Measurements from ENCODE around the gene TLR3. TPM values are rescaled to one million over a fixed set of nuclear protein-coding genes. Genes with fewer than 3 reads are reported as not detected.
"Not testable (repeated sequence)": the region's sequence is repeated elsewhere in the genome, so short reads cannot be mapped to it uniquely, and the experiment has no call there.

Gene TLR3
- total RNA-seq (2014; rRNA removed; shearing (Covaris generic)): 1.9 and 2.3 TPM in 2 replicates

DNA sequence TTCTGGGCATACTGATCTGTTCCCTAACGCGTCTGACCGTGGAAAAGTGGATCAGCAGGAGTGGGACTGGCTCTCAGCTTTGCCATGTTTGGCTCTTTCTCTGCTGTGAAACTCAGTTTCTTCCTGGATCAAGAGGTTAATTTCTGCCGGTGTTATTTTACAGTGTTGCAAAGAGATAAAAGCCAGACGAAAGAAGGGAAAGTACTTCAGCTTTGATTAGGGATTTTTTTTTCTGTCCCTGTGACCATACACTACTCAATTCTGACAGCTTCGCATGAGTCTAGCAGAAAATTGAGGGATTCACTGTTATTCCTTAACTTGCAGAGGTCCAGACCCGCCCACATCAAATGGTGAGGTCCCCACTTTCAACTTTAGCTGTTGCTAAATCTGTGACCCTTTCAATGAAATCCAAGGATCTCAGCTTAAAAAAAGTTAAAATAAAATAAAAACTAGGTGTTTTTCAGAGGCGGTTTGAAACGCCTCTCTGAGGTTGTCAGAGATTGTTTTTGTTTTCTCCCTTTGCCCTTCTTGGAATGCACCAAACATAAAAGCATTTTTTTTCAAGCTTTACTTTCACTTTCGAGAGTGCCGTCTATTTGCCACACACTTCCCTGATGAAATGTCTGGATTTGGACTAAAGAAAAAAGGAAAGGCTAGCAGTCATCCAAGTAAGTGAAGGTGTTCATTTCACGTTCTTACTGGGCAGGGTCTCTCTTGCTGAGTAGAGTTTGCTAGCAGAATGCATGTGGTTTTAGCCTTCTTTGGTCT, at the start of gene TLR3:
TLR3 (plus strand) TSS at position 576 of the 768 bp plus-strand sequence. CDS start 7,464 bp downstream, outside the sequence.
- DNase-seq (ENCODE audit: low spot score): peak; percentile 36

DNA sequence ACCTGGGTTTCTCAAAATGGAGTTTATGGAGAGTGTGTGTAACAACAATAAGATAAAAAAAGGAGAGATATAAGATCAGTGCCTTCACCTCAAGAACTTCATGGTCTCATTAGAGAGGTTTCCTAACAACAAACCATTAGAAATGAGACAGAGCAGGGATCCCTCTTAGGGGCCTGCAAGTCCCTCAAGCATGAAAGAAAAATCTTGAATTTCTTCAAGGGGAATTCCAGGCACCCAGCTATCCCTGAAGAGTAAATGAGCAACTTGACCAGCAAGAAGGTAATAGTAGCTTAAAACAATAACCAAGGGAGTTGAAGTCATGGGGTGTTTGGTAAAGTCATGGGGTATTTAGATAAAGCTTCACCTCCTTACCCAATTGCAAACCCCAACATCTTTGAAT, 49.7 kb upstream of the TLR3 start:
- no peak for DNase-seq (ENCODE audit: low spot score)

DNA sequence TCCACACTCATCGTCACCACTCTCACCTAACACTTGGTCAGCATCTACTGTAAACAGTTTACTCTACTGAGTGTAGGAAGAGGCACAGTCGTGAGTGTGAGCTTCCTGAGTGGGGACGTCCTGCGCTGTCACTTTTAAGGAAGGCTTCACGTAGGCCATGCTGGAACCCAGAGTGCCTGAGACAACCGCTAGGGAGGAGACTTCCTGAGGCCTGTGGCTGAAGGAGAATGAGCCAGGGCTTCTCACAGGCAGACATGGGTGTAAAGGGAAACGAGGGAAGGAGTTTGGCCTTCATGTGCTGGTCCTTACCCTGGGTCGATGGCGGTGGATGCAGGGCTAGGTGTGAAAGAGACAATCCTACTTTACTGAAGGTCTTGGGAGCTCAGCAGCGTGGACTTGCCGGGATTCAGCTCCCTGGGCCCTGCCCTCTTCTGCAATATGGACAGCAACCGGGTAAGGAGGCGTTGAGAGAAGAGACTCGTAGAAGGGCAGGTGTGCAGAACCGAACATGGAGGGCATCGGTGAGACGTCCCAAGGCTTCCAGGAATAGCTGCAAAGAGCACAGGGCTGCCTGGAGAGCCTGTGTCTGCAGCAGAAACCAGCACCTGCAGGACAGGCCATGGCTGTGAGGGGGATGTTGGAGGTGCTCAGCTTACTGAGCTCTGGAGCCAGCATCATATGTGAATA, 48.7 kb upstream of the TLR3 start:
- DNase-seq (ENCODE audit: low spot score): no peak

DNA sequence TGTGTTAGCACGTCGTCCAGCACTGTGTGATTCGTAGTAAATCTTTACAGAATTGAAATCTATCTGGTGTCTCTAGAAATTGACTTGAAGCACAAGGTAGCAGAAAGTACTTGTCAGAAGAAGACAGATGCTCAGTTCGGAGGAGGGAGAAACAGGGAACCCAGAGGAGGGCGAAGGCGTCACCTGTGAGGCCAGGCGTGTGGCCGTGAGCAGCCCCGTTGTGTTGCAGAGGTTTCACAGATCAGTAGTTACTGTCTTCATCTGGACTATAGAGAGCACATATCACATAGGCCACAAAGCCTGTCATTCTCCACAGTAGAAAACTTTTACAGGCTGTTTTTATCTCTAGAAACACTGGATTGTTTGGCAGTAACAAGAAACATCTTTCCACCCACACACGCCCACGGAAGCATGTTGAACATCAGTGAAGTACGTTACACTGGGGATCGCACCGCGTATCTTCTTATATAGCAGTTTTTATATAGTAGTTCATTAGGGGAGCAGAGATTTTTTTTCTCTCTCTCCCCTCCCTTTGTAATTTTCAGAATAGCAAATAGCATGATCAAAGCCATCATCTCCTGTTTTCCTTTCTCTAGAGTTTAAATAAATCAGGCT, 48.1 kb upstream of the TLR3 start:
- no peak for DNase-seq (ENCODE audit: low spot score)

DNA sequence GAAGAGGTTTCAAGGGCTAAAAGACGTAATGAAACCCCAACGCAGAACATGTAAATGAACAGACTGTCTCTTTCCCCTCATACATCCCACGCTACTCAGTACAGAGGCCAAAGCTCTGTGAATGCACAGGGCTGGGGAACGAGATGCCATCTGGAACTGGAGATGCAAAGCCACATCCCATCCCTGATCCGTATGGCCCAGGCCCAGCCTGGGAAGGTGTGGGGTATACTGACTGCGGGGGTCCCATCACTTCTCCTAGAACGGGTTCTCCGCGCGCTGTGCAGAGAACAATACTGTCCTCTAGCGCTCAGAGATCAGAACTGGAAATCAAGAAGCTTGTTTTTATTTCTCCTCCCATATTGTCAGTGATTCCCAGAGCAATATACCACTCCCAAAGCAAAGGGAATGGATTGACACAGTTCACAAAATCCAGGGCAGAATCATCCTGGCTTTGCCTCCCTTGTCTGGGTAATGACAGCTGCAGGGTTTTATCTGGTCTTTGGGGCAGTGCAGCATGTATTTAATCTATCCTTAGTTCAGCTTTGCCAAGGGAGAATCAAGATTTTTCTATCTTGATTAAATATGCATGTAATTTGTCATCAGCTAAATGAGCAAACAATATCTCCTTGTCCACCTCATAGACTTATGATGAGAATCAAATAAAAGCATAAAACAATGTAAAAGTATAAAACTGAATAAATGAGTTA, 47.3 kb upstream of the TLR3 start:
- DNase-seq (ENCODE audit: low spot score): peak; percentile 9

DNA sequence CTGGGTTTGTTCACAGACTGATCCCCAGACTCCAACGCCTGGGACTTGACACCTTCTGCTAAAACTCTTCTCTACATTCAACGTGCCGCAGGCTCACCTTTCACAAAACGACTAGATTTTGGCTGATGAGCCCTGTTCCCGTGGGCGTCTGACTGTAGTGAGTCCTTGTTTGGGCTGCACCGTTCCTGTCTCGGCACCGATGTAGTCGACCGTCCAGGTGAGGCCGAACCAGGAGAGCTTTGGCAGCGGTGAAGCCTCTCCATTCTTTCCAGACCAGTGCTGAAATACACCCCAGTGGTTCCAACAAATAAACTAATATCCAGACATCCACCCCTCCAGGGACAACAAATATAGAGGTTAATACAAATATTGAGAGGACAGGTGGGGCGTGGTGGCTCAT, 45.0 kb upstream of the TLR3 start:
- DNase-seq (ENCODE audit: low spot score): no peak

DNA sequence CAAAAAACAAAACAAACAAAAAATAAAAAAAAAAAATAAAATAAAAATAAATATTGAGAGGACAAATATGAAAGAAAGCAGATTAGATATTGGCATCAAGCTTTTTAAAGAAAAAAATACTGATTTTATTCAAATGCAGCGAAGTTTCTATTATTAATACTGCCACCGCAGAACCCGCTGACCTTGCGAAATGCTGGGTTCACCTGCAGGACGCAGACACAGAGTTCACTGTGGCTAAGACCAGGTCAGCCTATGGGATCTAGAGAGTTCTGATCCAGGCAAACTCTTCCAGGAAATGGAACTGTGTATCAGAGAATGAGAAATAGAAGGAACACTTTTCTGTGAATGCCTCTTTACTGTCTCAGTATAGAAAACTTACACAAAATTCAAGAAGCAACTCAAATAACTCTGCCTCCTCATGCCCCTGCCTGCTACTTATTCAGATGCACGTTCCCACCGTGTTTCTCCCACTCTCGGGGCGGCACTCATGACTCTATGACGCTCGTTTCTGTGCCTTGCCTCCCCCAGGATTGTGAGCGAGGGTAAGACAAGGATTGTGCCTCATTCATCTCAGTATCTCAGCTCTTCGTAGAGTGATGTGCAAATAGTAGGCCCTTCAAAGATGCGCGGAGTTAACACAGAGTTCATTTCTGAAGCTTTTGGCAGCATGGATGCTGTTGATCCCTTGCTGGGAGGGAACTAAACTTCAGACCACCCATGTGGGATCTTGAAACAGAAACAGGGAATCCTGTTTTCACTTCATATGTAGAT, 44.1 kb upstream of the TLR3 start:
- DNase-seq (ENCODE audit: low spot score): no peak

DNA sequence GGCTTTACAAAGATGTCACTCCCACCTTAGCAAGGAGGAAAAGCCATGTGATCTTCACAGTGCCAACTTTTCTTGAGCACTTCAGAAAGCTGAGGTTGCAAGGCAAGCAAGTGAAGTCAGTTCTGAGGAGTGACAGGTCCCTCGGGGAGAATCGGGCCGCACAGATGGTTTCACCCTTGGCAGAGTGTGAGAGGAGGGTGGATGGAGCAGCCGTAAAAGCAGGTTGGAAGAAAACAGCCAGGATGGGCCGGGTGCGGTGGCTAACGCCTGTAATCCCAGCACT, 43.6 kb upstream of the TLR3 start:
- no peak for DNase-seq (ENCODE audit: low spot score)

DNA sequence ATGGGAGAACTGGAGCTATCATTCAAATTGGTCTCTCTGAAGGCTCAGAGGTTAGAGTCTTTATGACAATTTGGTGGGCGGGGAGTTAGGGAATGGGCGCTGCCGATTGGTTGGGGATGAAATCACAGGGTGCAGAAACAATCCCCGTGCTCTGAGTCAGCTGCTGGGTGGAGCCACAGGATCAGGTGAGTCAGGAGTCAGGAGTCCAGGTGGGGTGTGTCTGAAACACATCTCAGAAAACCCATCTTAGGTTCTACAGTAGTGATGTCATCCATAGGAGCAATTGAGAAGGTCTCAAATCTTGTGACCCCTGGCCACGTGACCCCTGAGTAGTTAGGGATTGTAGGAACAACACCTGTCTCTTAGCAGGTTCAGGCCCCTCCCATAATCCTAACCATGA, 41.6 kb upstream of the TLR3 start:
- peak; percentile 5 for DNase-seq (ENCODE audit: low spot score)

DNA sequence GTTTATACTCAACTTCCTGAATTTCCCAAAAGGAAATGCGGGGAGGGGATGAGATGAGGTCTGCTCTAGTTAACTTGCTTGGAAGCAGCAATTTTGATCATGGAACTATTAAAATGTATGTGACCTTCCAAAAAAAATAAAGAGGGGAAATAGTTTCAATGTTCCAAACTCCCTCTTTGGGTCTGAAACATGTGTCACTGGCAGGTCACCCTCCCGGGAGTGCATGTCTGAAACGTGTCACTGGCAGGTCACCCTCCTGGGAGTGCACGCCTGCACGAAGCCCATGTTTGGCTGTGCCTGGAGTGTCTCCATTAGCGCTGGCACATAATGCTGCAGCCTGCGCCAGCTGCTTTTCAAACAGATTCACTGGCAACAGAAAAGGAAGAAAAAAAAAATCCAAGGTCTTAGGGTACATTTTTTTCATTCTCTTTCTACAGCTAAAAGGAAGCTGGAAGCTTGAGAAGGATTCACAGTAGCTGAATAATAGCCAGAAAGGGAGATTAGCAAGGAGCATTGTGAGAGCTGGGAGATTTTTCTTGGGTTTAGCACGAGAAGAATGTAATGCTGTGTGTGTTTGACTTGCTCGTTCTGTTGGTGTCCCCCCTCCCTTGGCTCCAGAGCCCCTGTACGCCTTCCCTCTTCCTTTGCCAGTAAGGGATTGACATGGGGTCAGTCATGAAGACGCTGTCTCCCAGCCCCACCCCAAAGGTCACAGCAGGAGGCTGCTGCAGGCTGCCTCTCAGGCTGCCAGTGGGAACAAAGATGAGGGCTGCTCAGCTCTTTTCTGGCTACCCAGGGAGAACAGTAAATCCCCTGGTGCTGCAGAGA, 39.2 kb upstream of the TLR3 start:
- DNase-seq (ENCODE audit: low spot score): no peak

DNA sequence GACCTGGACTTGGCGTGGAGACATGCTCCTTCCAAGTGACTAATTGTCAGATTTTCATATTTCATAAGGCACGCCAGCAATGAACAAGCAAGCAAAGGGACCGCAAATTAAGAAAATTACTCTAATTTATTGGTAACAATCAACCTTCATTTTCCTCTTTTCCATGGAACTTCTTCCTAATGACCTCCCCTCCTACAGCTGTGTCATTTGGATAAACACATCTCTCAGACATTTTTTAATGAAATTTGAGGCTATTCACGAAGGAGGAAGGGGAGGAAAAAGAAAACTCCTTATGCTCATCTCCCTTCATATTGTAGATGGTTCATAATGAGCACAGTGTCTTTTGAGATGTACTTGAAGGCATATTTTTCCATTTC, 38.6 kb upstream of the TLR3 start:
- no peak for DNase-seq (ENCODE audit: low spot score)

DNA sequence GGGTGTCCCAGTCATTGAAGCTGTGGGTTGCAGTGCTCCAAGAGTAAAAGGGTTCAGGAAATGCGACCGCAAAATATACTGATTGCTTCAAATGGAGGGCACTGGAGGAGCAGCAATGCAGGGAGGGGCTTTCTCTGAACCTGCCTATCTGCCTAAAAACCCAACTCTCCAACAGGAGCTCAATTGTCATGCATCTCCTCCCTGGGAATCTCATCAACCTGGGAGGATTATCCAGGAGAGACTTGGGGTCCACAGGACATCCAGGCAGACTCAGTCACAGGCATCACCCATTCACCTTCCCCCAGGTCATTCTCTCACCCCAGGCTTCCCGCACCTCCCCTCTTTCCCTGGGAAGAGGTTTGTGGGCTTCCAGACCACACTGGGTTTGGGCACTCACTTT, 38.2 kb upstream of the TLR3 start:
- DNase-seq (ENCODE audit: low spot score): no peak

DNA sequence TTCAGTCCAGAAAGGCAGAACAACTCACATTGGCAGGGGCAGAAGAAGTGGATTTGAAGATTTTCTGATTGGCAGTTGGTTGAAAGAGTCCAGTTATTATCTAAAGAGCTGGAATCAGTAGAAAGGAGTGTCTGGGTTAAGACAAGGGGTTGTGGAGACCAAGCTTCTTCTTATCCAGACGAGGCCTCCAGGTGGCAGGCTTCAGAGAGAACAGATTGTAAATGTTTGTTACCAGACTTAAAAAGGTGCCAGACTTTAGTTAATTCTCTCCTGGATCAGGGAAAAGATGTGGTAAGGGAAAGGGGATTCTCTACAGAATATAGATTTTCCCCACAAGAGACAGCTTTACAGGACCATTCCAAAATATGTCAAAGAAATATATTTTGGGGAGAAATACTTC, 36.7 kb upstream of the TLR3 start:
- peak; percentile 9 for DNase-seq (ENCODE audit: low spot score)

DNA sequence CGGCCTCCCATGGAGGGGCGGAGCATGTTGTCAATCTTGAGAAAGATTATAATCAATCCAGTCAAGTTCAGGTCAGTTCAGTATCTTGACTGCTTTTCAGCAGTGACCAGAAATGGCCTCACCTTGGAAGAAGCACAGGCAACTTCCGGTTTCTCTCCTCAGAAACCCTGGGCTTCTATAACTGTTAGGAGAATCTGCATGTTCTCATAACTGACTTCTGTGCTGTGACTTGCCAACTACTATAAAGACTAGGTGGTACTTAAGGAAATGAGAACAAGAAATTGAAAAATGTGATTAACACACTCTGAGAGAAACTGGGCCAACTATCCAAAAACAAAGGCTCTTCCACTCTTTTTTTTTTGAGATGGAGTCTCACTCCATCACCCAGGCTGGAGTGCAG, 35.9 kb upstream of the TLR3 start:
- no peak for DNase-seq (ENCODE audit: low spot score)

DNA sequence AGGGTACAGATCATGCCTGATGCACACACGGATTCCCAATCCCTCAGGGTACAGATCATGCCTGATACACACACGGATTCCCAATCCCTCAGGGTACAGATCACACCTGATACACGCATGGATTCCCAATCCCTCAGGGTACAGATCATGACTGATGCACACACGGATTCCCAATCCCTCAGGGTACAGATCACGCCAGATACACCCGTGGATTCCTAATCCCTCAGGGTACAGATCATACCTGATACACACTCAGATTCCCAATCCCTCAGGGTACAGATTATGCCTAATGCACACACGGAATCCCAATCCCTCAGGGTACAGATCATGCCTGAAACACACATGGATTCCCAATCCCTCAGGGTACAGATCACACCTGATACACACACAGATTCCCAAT, 34.3 kb upstream of the TLR3 start:
- DNase-seq (ENCODE audit: low spot score): not testable (repeated sequence)

DNA sequence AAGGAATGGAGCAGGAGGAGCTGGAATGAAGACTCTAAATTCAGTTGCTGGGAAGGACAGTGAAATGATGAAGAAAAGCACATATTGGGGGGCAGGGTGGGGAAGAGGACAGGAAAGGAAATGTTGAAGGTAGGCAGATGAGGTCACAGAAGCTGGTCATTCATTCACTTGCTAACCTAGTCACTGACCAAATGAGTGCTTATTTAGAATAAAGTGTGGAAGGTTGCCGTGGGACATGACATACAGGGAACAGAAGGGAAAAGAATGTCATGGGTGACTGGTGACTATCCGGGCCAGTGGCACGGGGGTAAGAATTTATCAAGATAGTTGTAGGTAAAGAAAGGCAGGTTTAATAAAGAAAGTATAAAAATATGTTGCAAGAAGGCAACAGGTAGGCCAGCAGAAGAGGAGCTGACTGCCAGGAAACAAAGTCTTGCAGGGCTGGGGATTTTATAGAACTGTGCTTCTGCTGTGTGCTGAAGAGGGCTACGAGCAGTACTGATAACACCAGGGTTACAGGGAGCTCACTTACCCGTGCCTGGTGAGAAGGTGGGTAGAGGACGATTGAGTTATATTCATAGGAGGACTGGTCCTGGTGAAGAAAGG, 31.9 kb upstream of the TLR3 start:
- no peak for DNase-seq (ENCODE audit: low spot score)

DNA sequence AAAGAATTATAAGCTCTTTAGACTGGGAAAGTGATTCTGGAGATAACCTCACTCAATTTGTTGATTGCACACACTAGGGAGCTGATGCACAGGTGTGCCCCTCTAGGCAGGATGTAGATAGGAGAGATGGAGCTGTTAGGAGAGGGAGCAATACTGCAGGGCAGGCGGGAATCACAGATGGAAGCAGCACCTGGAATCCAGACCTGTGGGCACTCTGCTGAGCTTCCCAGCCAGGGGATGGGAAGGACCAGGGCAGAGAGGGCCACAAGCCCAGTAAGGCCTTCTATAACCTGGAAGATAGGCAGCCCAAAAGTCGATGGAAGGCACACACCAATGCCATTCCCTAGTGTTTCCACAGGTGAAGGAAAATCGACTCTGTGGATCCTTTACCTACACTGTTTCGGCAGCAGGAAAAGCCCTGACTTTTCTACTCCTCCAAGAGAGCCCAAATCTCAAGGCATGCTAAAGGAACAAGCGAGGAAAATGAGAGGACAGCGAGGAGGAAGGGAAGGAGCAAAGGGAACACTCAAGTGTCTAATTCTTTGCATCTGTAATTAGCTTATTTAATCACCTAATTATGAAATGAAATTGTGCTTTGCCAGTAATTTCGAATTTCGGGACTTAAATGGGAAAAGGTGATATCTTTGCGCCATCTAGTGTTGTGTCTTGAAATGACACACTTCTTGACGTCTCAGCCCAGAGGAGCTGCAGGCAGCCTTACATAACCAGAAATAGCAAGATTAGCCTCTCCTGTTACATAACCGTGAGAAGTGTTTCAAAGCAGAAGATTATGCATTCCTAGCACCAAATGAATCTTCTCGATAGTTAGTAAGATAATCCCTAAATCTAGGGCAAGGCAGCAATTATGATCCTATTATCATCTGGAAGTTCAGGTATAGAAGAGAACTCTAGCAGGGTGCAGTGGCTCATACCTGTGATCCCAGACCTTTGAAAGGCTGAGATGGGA, 31.0 kb upstream of the TLR3 start:
- DNase-seq (ENCODE audit: low spot score): peak; percentile 74

DNA sequence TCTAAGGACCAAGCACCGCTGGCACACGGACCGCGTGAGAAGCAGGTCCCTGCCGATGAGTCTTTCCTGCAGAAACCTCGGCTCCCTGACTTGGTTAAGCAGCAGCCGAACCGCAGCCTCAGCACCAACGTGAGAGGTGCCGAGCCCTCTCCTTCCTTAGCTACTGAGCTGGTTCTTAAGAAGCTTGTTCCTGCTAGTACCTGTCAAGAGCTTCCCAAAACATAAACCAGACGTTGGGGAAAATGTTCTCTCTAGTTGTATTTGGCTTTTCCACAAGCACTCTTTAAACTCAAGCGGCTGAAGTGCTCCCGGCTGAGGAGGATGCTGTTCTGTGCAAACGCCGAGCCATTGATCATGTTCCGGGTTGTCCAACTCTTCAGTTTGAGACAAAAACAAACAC, 29.3 kb upstream of the TLR3 start:
- no peak for DNase-seq (ENCODE audit: low spot score)

DNA sequence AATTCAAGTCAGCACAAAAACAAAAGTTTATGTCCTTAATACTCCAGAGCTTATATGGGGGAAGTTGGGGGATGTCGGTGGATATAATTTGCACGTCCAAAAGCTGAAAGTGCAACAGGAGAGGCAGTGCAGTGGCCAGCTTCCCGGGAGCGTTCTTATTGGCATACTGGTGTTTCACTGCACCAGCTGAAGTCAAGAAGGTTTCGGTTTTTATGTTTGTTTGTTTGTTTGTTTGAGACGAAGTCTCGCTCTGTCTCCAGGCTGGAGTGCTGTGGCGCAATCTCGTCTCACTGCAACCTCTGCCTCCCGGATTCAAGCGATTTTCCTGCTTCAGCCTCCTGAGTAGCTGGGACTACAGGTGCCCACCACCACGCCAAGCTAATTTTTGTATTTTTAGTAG, 28.6 kb upstream of the TLR3 start:
- DNase-seq (ENCODE audit: low spot score): no peak

Data from HT-29 (cell line).